ENCODE results near the gene INPP5D.
A peak's percentile ranks its signal among the peaks of the same experiment; 100 is the strongest.
"Not testable (repeated sequence)": the region's sequence is repeated elsewhere in the genome, so short reads cannot be mapped to it uniquely, and the experiment has no call there.

INPP5D gene

DNA sequence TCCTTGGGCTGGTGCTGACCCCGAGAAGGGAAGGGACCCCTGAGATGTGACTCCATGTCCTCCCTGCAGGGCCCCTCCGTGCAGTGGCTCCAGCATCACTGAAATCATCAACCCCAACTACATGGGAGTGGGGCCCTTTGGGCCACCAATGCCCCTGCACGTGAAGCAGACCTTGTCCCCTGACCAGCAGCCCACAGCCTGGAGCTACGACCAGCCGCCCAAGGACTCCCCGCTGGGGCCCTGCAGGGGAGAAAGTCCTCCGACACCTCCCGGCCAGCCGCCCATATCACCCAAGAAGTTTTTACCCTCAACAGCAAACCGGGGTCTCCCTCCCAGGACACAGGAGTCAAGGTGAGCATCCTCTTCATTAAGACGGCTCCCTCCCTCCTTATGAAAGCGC is 137.9 kb downstream of the INPP5D start:
- FAIRE-seq (no peak), DNase-seq (ENCODE audit: insufficient read length) (no peak)
- TF ChIP-seq POLR2AphosphoS5 (IDR thresholded peaks at IDR 0.05; ENCODE audit: low read depth, low read length) = no peak
- TF ChIP-seq POLR2A (IDR thresholded peaks at IDR 0.05; ENCODE audit: low read depth, low read length) = no peak
- no peak for TF ChIP-seq TAF1 (IDR thresholded peaks at IDR 0.05; ENCODE audit: borderline replicate concordance, low read depth, low read length)

DNA sequence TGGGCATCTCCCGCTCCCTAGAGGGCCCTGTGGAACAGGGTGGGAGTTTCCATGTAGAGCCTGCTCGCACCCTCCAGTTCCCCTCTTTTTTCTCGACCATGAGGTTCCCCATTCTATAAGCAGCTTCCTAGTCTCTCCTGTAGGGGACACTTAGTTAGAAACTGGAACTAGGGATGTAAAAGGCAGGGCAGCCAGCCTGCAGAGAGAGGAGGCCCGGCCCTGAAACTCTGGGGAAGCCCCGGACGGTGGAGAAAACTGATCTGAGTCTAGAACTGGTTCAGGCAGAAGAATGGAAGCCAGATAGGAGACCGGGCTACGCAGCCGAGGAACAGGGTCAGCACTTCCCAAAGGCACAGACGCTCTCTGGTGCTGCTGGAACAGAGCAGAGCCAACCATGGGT is 139.7 kb downstream of the INPP5D start:
- no peak for FAIRE-seq
- no peak for DNase-seq (ENCODE audit: insufficient read length)
- TF ChIP-seq POLR2AphosphoS5 (IDR thresholded peaks at IDR 0.05; ENCODE audit: low read depth, low read length) (no peak), TAF1 (IDR thresholded peaks at IDR 0.05; ENCODE audit: borderline replicate concordance, low read depth, low read length) (no peak), POLR2A (IDR thresholded peaks at IDR 0.05; ENCODE audit: low read depth, low read length) (no peak)

DNA sequence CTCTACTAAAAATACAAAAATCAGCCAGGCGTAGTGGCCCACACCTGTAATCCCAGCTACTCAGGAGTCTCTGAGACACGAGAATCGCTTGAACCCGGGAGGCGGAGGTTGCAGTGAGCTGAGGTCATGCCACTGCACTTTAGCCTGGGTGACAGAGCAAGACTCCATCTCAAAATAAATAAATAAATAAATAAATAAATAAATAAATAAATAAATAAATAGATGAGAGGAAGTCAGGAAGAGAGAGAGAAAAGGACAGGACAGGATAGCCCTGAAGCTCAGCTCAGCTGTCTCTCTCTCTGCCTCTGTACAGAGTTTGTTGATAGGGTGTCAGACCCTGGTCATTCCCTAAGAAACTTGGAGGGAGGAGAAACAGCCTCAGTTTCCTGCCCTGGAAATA is 140.6 kb downstream of the INPP5D start:
- DNase-seq (ENCODE audit: insufficient read length); FAIRE-seq: not testable (repeated sequence)

DNA sequence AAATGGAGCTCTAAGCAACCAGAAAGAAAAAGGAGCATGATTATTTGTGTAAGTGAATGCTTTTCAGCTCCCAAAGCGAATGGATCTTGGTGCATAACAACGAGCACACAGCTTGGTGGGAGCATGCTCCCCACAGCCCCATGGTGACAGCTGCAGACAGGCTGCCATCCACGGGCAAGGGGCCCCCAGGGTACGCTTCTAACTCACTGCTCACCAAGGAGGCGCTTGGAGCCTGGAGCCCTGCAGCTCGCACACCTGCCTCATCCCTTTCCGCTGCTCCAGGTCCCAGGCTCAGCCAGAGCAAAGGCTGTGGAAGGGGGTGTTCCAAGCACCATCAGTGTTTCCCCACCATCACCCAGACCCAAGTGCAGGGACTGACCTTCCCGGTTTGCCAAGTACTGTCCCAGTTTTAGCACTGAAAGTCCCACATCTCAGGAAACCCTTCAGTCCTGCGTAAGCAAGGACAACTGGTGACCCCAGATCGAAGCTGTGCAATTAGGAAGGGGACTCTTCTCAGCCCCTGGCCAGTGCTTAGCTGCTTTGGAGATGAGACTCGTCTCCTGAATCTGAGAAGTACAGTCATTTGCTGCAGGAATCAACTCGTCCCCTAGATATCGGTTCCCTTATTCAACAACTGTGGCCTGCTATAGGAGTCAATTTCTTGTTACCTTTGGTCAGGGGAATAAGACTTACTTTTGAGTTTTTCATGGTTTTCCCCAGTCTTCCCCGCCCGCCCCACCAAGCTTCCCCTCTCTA is 141.3 kb downstream of the INPP5D start:
- TF ChIP-seq POLR2AphosphoS5 (IDR thresholded peaks at IDR 0.05; ENCODE audit: low read depth, low read length) (no peak), POLR2A (IDR thresholded peaks at IDR 0.05; ENCODE audit: low read depth, low read length) (no peak), TAF1 (IDR thresholded peaks at IDR 0.05; ENCODE audit: borderline replicate concordance, low read depth, low read length) (no peak)
- FAIRE-seq (no peak), DNase-seq (ENCODE audit: insufficient read length) (no peak)

DNA sequence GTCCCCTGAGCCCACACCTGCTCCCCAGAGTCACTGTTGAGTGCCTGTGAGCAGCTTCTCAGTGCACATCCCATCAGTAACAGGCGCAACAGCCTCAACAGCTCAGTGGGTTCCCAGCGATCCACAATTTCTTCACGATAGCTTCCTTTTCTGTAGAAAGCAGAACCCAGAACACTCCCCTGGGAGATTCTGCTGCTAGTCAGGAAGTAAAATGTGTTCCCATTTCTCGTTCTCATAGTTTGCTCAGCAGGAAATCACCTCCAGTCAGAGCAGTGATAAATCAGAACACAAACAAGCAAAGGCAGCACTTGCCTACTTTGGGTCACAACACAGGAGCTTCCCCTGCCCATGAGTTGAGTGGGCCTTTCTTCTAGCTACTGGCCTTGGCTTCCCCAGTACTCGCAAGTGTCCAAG is 142.4 kb downstream of the INPP5D start:
- TF ChIP-seq POLR2A (IDR thresholded peaks at IDR 0.05; ENCODE audit: low read depth, low read length) (no peak; the same call in 1 of the 2 replicates), TAF1 (IDR thresholded peaks at IDR 0.05; ENCODE audit: borderline replicate concordance, low read depth, low read length) (no peak), POLR2AphosphoS5 (IDR thresholded peaks at IDR 0.05; ENCODE audit: low read depth, low read length) (no peak)
- DNase-seq (ENCODE audit: insufficient read length) (no peak), FAIRE-seq (no peak)

DNA sequence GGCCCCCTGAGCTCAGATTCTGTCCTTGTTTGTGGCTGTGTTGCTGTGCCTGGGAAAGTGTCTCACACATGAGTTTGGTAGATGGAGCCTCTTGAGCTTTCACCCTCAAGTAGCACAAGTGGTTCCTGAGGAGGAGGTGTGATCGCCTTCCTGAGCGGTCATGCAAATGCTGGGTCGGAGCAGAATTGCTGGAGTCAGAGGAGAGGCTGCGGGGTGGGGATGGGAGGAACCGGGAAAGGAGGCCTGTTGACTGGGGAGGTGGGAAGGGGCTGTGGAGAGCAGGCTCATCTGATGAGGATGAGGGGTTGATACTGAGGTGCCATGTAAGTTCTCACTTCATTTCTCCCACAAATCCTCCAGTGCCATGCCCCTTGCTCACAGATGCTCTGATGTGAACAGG is 142.9 kb downstream of the INPP5D start:
- FAIRE-seq = no peak
- TF ChIP-seq POLR2A (IDR thresholded peaks at IDR 0.05; ENCODE audit: low read depth, low read length) = no peak
- no peak for TF ChIP-seq POLR2AphosphoS5 (IDR thresholded peaks at IDR 0.05; ENCODE audit: low read depth, low read length)
- no peak for TF ChIP-seq TAF1 (IDR thresholded peaks at IDR 0.05; ENCODE audit: borderline replicate concordance, low read depth, low read length)

DNA sequence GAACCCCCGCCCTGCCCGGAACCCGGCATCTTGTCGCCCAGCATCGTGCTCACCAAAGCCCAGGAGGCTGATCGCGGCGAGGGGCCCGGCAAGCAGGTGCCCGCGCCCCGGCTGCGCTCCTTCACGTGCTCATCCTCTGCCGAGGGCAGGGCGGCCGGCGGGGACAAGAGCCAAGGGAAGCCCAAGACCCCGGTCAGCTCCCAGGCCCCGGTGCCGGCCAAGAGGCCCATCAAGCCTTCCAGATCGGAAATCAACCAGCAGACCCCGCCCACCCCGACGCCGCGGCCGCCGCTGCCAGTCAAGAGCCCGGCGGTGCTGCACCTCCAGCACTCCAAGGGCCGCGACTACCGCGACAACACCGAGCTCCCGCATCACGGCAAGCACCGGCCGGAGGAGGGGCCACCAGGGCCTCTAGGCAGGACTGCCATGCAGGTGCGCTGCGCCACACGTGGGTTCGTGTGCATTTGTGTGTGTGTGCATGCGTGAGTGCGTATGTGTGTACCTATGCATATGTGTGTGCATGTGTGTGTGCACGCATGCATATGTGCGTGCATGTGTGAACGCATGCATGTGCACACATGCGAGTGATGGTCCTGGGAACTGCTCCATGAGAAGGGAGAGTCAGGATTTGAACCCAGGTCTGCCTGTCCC is 144.3 kb downstream of the INPP5D start:
- FAIRE-seq (no peak), DNase-seq (ENCODE audit: insufficient read length) (no peak)
- no peak for TF ChIP-seq POLR2A (IDR thresholded peaks at IDR 0.05; ENCODE audit: low read depth, low read length)
- TF ChIP-seq POLR2AphosphoS5 (IDR thresholded peaks at IDR 0.05; ENCODE audit: low read depth, low read length) = no peak; the same call in 1 of the 2 replicates
- no peak for TF ChIP-seq TAF1 (IDR thresholded peaks at IDR 0.05; ENCODE audit: borderline replicate concordance, low read depth, low read length)

More for the DNA sequence above, 142.9 kb downstream of the INPP5D start:
- DNase-seq (ENCODE audit: insufficient read length) = no peak

DNA sequence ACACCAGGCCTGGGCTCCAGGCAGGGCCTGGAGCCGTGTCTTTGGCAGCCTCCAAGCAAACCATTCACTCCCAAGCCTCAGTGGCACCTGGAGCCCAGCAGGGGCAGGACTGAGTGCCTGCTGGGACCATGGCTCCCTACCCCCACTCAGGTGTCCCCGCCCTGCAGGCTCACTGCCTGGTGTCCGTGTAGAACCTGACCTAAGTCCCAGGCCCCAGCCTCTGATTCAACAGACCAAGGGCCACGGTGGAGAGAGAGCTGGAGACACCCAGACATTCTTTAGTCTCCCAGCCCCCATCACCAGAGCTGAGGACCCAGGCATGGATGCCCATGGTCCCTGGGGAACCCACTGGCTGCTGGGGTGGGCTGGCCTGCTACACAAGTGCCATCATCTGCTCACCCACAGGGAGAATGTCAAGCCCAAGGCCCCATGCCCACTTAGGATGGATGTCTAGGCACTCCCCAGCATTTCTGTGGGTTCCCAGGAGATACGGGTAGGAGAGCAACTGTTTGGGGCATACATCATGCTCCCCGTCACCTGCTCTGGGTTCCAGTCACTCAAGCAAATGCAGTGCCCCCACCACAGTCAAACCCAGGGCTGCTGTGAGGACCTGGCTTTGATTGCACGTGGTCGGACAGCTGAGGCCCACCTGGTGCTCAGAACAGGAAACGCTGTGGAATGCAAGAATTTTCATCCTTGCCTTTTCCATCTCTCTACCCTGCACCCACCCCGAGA is 148.4 kb downstream of the INPP5D start:
- DNase-seq (ENCODE audit: insufficient read length) (no peak), FAIRE-seq (no peak)
- no peak; the same call in 1 of the 2 replicates for TF ChIP-seq POLR2AphosphoS5 (IDR thresholded peaks at IDR 0.05; ENCODE audit: low read depth, low read length)
- TF ChIP-seq POLR2A (IDR thresholded peaks at IDR 0.05; ENCODE audit: low read depth, low read length) = peak; percentile 59; the same call in 1 of the 2 replicates
- no peak for TF ChIP-seq TAF1 (IDR thresholded peaks at IDR 0.05; ENCODE audit: borderline replicate concordance, low read depth, low read length)

DNA sequence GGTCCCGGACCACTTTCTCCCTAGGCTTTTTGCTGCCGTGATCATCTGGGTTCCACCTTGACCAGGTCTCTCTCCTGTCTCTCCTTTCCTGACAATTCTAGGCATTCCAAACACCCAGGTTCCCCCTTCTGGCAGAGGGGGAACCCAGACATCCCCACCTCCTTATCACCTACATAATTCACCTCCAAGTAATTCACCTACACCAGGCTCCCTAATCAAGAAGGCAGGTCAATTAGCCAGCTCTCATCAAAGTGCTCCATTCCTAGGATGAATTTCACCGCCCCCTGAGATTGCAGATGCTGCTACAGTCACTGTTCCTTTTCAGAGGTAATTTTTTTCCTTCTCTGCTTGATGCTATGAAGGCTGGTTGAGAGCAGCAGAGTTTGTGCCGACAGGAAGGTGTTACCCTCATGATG is 149.0 kb downstream of the INPP5D start:
- TF ChIP-seq POLR2AphosphoS5 (IDR thresholded peaks at IDR 0.05; ENCODE audit: low read depth, low read length) = no peak
- no peak for TF ChIP-seq TAF1 (IDR thresholded peaks at IDR 0.05; ENCODE audit: borderline replicate concordance, low read depth, low read length)
- TF ChIP-seq POLR2A (IDR thresholded peaks at IDR 0.05; ENCODE audit: low read depth, low read length) = no peak
- no peak for FAIRE-seq

DNA sequence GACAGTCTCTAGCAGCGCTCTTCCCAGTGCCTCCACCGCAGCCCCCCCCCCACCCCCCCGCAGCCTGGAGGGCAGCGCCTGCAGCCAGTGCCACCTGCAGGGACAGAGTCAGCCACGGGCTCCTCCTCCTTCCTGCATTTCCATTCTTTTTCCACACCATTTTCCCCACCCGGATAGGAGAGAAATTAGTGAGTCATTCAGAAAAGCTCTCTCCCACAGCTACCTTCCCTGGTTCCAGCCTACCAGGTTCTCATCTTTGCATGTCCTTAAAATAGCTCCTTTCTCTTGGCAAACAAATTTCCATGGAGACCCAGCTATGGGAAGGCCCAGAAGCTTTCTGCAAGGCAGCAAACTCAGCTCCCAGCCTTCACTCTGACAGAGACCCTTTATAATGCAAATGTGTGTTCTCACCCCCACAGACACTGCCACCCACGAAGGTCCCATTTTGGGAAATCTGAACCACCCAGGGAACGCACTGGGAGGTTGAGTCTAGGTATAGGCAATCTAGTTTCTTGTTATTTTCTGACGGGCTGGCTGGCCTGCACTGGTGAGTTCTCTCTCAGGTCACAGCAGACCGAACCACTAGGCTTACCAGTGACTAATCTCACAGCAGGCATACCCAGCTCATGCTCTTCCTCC is 149.5 kb downstream of the INPP5D start:
- TF ChIP-seq POLR2AphosphoS5 (IDR thresholded peaks at IDR 0.05; ENCODE audit: low read depth, low read length) (no peak), POLR2A (IDR thresholded peaks at IDR 0.05; ENCODE audit: low read depth, low read length) (no peak), TAF1 (IDR thresholded peaks at IDR 0.05; ENCODE audit: borderline replicate concordance, low read depth, low read length) (no peak)
- no peak for FAIRE-seq
- no peak for DNase-seq (ENCODE audit: insufficient read length)

More for the DNA sequence above, 149.0 kb downstream of the INPP5D start:
- no peak for DNase-seq (ENCODE audit: insufficient read length)

DNA sequence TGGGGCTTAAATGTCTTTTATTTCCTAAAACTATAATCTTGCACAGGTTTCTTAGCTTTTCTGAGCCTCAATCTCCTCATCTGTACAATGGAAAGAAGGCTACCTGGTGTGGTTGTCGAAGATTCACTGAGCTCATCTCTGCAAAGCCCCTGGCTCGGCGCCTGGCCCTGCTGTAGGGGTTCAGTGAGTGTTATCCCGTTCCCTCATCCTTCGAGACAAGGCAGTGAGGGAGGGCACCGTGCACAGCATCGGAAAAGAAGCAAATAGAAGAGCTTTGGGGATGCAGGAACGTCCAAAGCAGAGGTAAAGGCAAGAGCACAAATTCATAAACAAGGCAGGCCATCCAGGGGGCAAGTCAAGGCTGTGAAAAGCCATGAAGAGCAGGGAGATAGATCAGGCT is 150.1 kb downstream of the INPP5D start:
- TF ChIP-seq POLR2AphosphoS5 (IDR thresholded peaks at IDR 0.05; ENCODE audit: low read depth, low read length) (no peak), POLR2A (IDR thresholded peaks at IDR 0.05; ENCODE audit: low read depth, low read length) (no peak), TAF1 (IDR thresholded peaks at IDR 0.05; ENCODE audit: borderline replicate concordance, low read depth, low read length) (no peak)
- FAIRE-seq = no peak
- DNase-seq (ENCODE audit: insufficient read length) = no peak
